ENCODE measurements around the gene TMEM18.

Gene TMEM18

DNA sequence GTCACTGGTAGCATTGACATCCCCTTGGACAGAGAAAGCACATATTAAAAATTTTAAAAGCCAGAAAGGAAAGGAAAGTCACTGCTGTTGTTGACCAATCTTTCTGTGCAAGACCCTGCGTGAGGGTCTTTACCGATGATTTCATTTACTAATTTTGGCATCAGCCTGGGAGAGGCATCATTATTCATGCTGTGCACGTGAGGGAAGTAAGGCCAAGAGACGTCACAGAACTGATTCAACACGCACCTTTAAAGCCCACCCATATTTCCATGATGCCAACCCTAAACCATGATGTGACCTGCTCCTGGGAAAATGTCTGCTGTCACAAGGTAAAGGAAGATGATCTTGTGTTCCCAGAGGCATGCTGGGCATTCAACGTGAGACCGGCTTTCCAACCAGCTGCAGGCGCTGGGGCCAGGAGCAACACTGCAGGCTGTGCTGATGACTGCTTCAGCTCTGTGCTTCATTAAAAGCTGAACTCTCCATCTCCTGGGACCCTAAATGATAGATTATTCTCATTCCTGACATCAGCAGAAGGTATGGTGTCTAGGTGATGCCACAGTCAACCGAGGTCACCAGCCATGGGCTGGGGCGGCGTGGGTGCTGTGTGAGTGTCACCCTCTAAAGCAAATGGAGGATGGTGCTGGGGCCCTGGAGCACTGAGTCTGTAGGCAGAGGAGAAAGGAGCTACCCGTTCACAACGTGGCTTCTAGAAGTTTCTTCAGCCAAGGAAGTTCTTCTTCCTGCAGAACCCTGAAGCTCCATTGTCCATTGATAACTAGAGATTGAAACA lies 53.9 kb downstream of the TMEM18 start:
- Histone ChIP-seq H2AK5ac (ENCODE audit: low read length) (no peak overlapping the region), H2AFZ (ENCODE audit: insufficient read depth, low read length, poor library complexity) (no peak overlapping the region), H3K4ac (ENCODE audit: low read depth, low read length) (no peak overlapping the region), H2BK12ac (ENCODE audit: low read length) (no peak overlapping the region), H3K9me3 (ENCODE audit: insufficient read depth, low read depth, low read length) (no peaks in the 10 kb centered on the region), H3K4me2 (ENCODE audit: low read length) (no peak overlapping the region), H3K79me2 (ENCODE audit: control insufficient read depth, insufficient read depth, low read length, poor library complexity) (no peaks in the 10 kb centered on the region), H2BK120ac (ENCODE audit: insufficient read depth, low read length, poor library complexity) (no peak overlapping the region), H4K12ac (ENCODE audit: low read depth, low read length) (no peak overlapping the region), H3K4me1 (ENCODE audit: control insufficient read depth in 1 of 2, insufficient read depth in 2 of 2, low read length in 2 of 2) (no peaks in the 10 kb centered on the region), H3K79me1 (ENCODE audit: low read length) (no peaks in the 10 kb centered on the region), H3K36me3 (ENCODE audit: control insufficient read depth in 1 of 2, insufficient read depth in 2 of 2, low read length in 2 of 2) (no peaks in the 10 kb centered on the region), H3K23ac (ENCODE audit: low read length) (no peak overlapping the region), H3K9ac (ENCODE audit: low read length) (no peak overlapping the region), H4K8ac (ENCODE audit: low read depth, low read length) (no peak overlapping the region), H3K18ac (ENCODE audit: low read length) (no peak overlapping the region), H3K27ac (ENCODE audit: low read depth, low read length) (no peak overlapping the region), H2BK5ac (ENCODE audit: low read depth, low read length, poor library complexity) (no peak overlapping the region), H3K14ac (ENCODE audit: low read length) (no peak overlapping the region), H3K4me3 (ENCODE audit: low read depth, low read length) (no peak overlapping the region), H3K27me3 (ENCODE audit: insufficient read depth, low read length) (no peaks in the 10 kb centered on the region), H4K91ac (ENCODE audit: low read depth, low read length) (no peak overlapping the region)
- no CpG with 5 or more reads among the region's 13 CpGs for WGBS (ENCODE audit: extremely low coverage, insufficient coverage, insufficient read length)
- no peak for DNase-seq

- no peak overlapping the region for H4K91ac ChIP-seq (ENCODE audit: low read depth, low read length)
- H4K12ac ChIP-seq (ENCODE audit: low read depth, low read length), result no peak overlapping the region
- H2BK12ac ChIP-seq (ENCODE audit: low read length), result no peak overlapping the region
- H3K4ac ChIP-seq (ENCODE audit: low read depth, low read length), result no peak overlapping the region
- H3K23ac ChIP-seq (ENCODE audit: low read length), result no peak overlapping the region
- no peak overlapping the region for H3K4me3 ChIP-seq (ENCODE audit: low read depth, low read length)
- H2BK5ac ChIP-seq (ENCODE audit: low read depth, low read length, poor library complexity), result no peak overlapping the region
- H3K79me2 ChIP-seq (ENCODE audit: control insufficient read depth, insufficient read depth, low read length, poor library complexity), result no peaks in the 10 kb centered on the region
- no peak overlapping the region for H3K27ac ChIP-seq (ENCODE audit: low read depth, low read length)
- no peaks in the 10 kb centered on the region for H3K36me3 ChIP-seq (ENCODE audit: control insufficient read depth in 1 of 2, insufficient read depth in 2 of 2, low read length in 2 of 2)
- no peaks in the 10 kb centered on the region for H3K9me3 ChIP-seq (ENCODE audit: insufficient read depth, low read depth, low read length)
- H3K27me3 ChIP-seq (ENCODE audit: insufficient read depth, low read length), result no peaks in the 10 kb centered on the region
- H3K9ac ChIP-seq (ENCODE audit: low read length), result no peak overlapping the region
- no peaks in the 10 kb centered on the region for H3K79me1 ChIP-seq (ENCODE audit: low read length)
- H3K4me2 ChIP-seq (ENCODE audit: low read length), result no peak overlapping the region
- no peak overlapping the region for H3K18ac ChIP-seq (ENCODE audit: low read length)
- H3K4me1 ChIP-seq (ENCODE audit: control insufficient read depth in 1 of 2, insufficient read depth in 2 of 2, low read length in 2 of 2), result no peaks in the 10 kb centered on the region
- H4K8ac ChIP-seq (ENCODE audit: low read depth, low read length), result no peak overlapping the region
- no CpG with 5 or more reads among the region's 10 CpGs for WGBS (ENCODE audit: extremely low coverage, insufficient coverage, insufficient read length)
- no peak for DNase-seq
- no peak overlapping the region for H2AK5ac ChIP-seq (ENCODE audit: low read length)
- H2BK120ac ChIP-seq (ENCODE audit: insufficient read depth, low read length, poor library complexity), result no peak overlapping the region
- no peak overlapping the region for H3K14ac ChIP-seq (ENCODE audit: low read length)
- H2AFZ ChIP-seq (ENCODE audit: insufficient read depth, low read length, poor library complexity), result no peak overlapping the region
These were observed 54.8 kb downstream of the TMEM18 start for GRCh38 chr2:622357-622756.

- H3K27ac ChIP-seq (ENCODE audit: low read depth, low read length), result no peak overlapping the region
These were observed 55.7 kb downstream of the TMEM18 start for GRCh38 chr2:621303-622099.

DNA sequence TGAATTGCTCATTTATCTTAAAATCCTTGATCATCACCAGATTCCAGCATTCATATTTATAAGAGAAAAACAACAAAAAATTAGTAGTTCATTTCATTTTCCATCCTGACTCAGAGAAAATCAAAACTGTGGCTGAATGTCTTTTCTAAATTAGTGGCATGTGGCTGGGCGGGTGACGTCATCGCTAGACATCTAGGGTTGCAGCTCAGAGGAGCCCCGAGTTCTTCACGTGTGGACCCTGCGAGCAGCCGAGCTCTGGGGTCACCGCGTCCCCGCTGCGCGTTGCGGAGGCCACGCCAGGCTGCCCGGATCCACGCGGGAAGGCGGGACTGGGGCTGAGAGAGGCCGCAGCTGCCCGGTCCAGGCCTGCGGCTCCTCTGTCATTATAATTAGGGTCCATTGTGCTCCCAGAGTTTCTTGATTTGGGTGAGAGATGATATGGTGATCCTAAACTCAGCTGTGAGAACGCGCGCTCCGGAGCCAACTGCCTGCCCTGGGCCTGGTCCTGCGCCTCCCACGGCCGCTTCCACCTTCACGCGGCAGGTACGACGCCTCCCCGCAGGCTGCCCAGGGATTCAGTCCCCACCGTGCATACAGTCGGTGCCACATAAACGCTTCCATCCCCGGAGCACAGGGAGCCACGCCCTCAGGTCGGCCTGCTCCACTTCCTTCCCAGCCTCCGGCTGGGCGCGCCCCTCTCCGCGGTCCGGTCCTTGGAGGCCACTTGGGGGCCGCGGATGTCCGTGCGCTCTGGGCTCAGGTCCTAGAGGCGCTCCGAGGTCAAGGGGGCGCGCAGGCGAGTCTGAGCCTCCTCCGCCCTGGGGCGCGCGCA lies 56.5 kb downstream of the TMEM18 start:
- Histone ChIP-seq H3K4me1 (ENCODE audit: control insufficient read depth in 1 of 2, insufficient read depth in 2 of 2, low read length in 2 of 2) (no peaks in the 10 kb centered on the region), H2BK12ac (ENCODE audit: low read length) (no peak overlapping the region), H3K23ac (ENCODE audit: low read length) (no peak overlapping the region), H3K9me3 (ENCODE audit: insufficient read depth, low read depth, low read length) (no peaks in the 10 kb centered on the region), H2AFZ (ENCODE audit: insufficient read depth, low read length, poor library complexity) (no peak overlapping the region), H3K4me2 (ENCODE audit: low read length) (no peak overlapping the region), H3K9ac (ENCODE audit: low read length) (no peak overlapping the region), H3K27me3 (ENCODE audit: insufficient read depth, low read length) (no peaks in the 10 kb centered on the region), H3K14ac (ENCODE audit: low read length) (no peak overlapping the region), H4K91ac (ENCODE audit: low read depth, low read length) (no peak overlapping the region), H2BK5ac (ENCODE audit: low read depth, low read length, poor library complexity) (no peak overlapping the region), H3K79me1 (ENCODE audit: low read length) (no peaks in the 10 kb centered on the region), H3K79me2 (ENCODE audit: control insufficient read depth, insufficient read depth, low read length, poor library complexity) (no peaks in the 10 kb centered on the region), H3K18ac (ENCODE audit: low read length) (no peak overlapping the region), H4K12ac (ENCODE audit: low read depth, low read length) (no peak overlapping the region), H3K36me3 (ENCODE audit: control insufficient read depth in 1 of 2, insufficient read depth in 2 of 2, low read length in 2 of 2) (no peaks in the 10 kb centered on the region), H2AK5ac (ENCODE audit: low read length) (no peak overlapping the region), H3K4me3 (ENCODE audit: low read depth, low read length) (no peak overlapping the region), H3K4ac (ENCODE audit: low read depth, low read length) (no peak overlapping the region), H3K27ac (ENCODE audit: low read depth, low read length) (no peak overlapping the region), H2BK120ac (ENCODE audit: insufficient read depth, low read length, poor library complexity) (no peak overlapping the region), H4K8ac (ENCODE audit: low read depth, low read length) (no peak overlapping the region)
- no CpG with 5 or more reads among the region's 58 CpGs for whole genome bisulfite sequencing (ENCODE audit: extremely low coverage, insufficient coverage, insufficient read length)
- no peak for DNase-seq

More at GRCh38 chr2:621303-622099, 55.7 kb downstream of the TMEM18 start:
- H3K36me3 ChIP-seq (ENCODE audit: control insufficient read depth in 1 of 2, insufficient read depth in 2 of 2, low read length in 2 of 2), result no peaks in the 10 kb centered on the region
- H3K4me3 ChIP-seq (ENCODE audit: low read depth, low read length), result no peak overlapping the region
- H4K91ac ChIP-seq (ENCODE audit: low read depth, low read length), result no peak overlapping the region
- H3K27me3 ChIP-seq (ENCODE audit: insufficient read depth, low read length), result no peaks in the 10 kb centered on the region
- no peak overlapping the region for H2AFZ ChIP-seq (ENCODE audit: insufficient read depth, low read length, poor library complexity)
- H3K14ac ChIP-seq (ENCODE audit: low read length), result no peak overlapping the region
- no peak for DNase-seq
- H2BK12ac ChIP-seq (ENCODE audit: low read length), result no peak overlapping the region
- no peaks in the 10 kb centered on the region for H3K9me3 ChIP-seq (ENCODE audit: insufficient read depth, low read depth, low read length)
- WGBS (ENCODE audit: extremely low coverage, insufficient coverage, insufficient read length), result no CpG with 5 or more reads among the region's 45 CpGs
- H2AK5ac ChIP-seq (ENCODE audit: low read length), result no peak overlapping the region
- H4K12ac ChIP-seq (ENCODE audit: low read depth, low read length), result no peak overlapping the region
- H4K8ac ChIP-seq (ENCODE audit: low read depth, low read length), result no peak overlapping the region
- H3K4ac ChIP-seq (ENCODE audit: low read depth, low read length), result no peak overlapping the region
- no peaks in the 10 kb centered on the region for H3K79me1 ChIP-seq (ENCODE audit: low read length)
- H2BK5ac ChIP-seq (ENCODE audit: low read depth, low read length, poor library complexity), result no peak overlapping the region
- no peaks in the 10 kb centered on the region for H3K79me2 ChIP-seq (ENCODE audit: control insufficient read depth, insufficient read depth, low read length, poor library complexity)
- H3K4me1 ChIP-seq (ENCODE audit: control insufficient read depth in 1 of 2, insufficient read depth in 2 of 2, low read length in 2 of 2), result no peaks in the 10 kb centered on the region
- H3K18ac ChIP-seq (ENCODE audit: low read length), result no peak overlapping the region
- H3K9ac ChIP-seq (ENCODE audit: low read length), result no peak overlapping the region
- H2BK120ac ChIP-seq (ENCODE audit: insufficient read depth, low read length, poor library complexity), result no peak overlapping the region
- H3K4me2 ChIP-seq (ENCODE audit: low read length), result no peak overlapping the region
- H3K23ac ChIP-seq (ENCODE audit: low read length), result no peak overlapping the region
